Tracheal epithelial cell (primary cell): ENCODE results near the gene CRYL1. TPM values are rescaled to one million over a fixed set of nuclear protein-coding genes. Genes with fewer than 3 reads are reported as not detected.

ENCODE experiments used
- total RNA-seq: library from RNA; depleted of rRNA; stranded (reverse); fragments of >200 nt; gene quantifications from 2 replicates; pipeline ENCODE4 v1.2.1, GENCODE V29; 2014

CRYL1 gene
- total RNA-seq, result 19.6 and 27.2 TPM in 2 replicates

DNA sequence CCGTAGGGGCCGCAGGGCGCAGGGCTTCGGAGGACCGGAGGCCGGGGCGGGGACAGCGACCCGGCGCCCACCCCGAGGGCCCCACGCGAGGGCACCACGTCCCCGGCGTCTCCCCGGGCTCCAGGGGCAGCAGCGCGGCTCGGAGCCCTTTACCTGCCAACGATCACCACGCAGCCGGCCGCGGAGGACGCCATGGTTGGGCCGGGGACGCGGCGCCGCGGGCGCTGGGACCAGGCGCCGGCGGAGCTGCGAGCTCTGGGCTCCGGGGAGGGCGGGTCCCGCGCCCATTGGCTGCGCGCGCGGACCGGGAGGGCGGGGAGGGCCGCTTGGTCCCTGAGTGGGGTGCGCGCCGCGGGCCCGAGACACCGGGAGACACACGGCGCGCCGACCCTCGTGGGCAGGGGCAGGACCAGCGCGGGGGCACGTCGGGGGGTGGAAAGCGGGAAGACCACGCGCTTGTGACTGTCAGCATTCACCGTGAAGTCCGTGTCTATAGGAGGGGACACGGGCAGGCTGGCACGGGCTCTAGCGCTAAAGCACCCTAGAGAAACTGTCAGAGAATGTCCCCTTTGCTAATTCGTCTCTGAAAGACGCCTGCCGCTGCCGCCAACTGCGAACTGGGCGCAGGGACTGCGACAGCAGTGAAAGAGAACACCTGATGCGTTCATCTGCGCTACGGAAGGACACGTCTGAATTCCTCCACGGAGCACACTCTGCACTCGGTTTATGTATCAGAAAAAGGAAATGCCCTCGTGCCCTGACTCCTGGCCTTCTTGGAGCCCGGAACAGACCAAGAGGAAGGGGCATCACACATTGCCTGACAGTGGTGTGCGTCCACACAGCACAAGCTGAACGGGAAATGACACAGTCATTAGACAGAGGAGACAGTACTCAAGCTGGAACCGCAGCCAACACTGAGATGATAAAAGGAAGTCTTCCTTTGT lies at the start of gene CRYL1:
Gene CRYL1 (minus strand): TSS at position 257 of the 944 bp plus-strand sequence. CDS start 63 bp downstream, at position 194.

GRCh38 chr13:20566898-20567874 lies 41.5 kb upstream of the CRYL1 start, which contains the start of gene IFT88:
Gene IFT88, plus strand, starts transcription at chr13:20567157. Its CDS starts 7,229 bp downstream, at chr13:20574386.

Other genes starting within 250 kb of the CRYL1 start
- 4.8 and 5.8 TPM in 2 replicates for gene IFT88, start 41.3 kb upstream of the CRYL1 start, total RNA-seq
- under 0.01 and 0.24 TPM in 2 replicates for gene IL17D, start 177.8 kb upstream of the CRYL1 start, total RNA-seq
- gene EEF1AKMT1, start 248.1 kb upstream of the CRYL1 start, total RNA-seq, result 4.3 and 5.3 TPM in 2 replicates